GM23248 (cell line): ENCODE results near the gene MTRR. TPM values are rescaled to one million over a fixed set of nuclear protein-coding genes. Genes with fewer than 3 reads are reported as not detected.

Experiments used
- DNase-seq: peaks from one replicate; pipeline ENCODE4 v3.0.0-alpha.2; 2015
- H2AFZ ChIP-seq: fragments of 200-600 bp; sonication (generic); 2 replicates; pipeline ENCODE4 v1.6.1; 2016; ENCODE audit warnings: antibody characterized with exemption
- H3F3A ChIP-seq: fragments of 200-600 bp; sonication (generic); 2 replicates; pipeline ENCODE4 v1.6.1; 2016; ENCODE audit warnings: mild to moderate bottlenecking, antibody characterized with exemption, mixed run types; ENCODE audit not compliant: insufficient read depth
- H3K27ac ChIP-seq: fragments of 200-600 bp; sonication (generic); 2 replicates; pipeline ENCODE4 v1.5.1; 2016; ENCODE audit warnings: mild to moderate bottlenecking
- H3K27me3 ChIP-seq: fragments of 200-600 bp; sonication (generic); replicated peaks from 2 replicates; pipeline ENCODE4 v1.6.1; 2016; ENCODE audit warnings: mild to moderate bottlenecking; ENCODE audit not compliant: insufficient read depth
- H3K36me3 ChIP-seq: fragments of 200-600 bp; sonication (generic); 2 replicates; pipeline ENCODE4 v1.6.1; 2016; ENCODE audit warnings: low read depth, mild to moderate bottlenecking
- H3K4me1 ChIP-seq: fragments of 200-600 bp; sonication (generic); 2 replicates; pipeline ENCODE4 v1.6.1; 2016; ENCODE audit warnings: mild to moderate bottlenecking; ENCODE audit not compliant: insufficient read depth
- H3K4me2 ChIP-seq: fragments of 200-600 bp; sonication (generic); one replicate; pipeline ENCODE4 v1.6.1; 2016; ENCODE audit warnings: mild to moderate bottlenecking; ENCODE audit not compliant: unreplicated experiment
- H3K4me3 ChIP-seq: fragments of 200-600 bp; sonication (generic); 2 replicates; pipeline ENCODE4 v1.5.1; 2016; ENCODE audit warnings: mild to moderate bottlenecking
- H3K79me2 ChIP-seq: fragments of 200-600 bp; sonication (generic); 2 replicates; pipeline ENCODE4 v1.6.1; 2016; ENCODE audit warnings: mild to moderate bottlenecking; ENCODE audit not compliant: insufficient read depth
- H3K9ac ChIP-seq: fragments of 200-600 bp; sonication (generic); 2 replicates; pipeline ENCODE4 v1.6.1; 2016; ENCODE audit warnings: mild to moderate bottlenecking
- H3K9me2 ChIP-seq: fragments of 200-600 bp; sonication (generic); 2 replicates; pipeline ENCODE4 v1.6.1; 2016; ENCODE audit warnings: mixed run types, mild to moderate bottlenecking, moderate library complexity; ENCODE audit not compliant: insufficient read depth
- H3K9me3 ChIP-seq: fragments of 200-600 bp; sonication (generic); one replicate; pipeline ENCODE4 v1.6.1; 2017; ENCODE audit warnings: low read depth
- H4K20me1 ChIP-seq: fragments of 200-600 bp; sonication (generic); 2 replicates; pipeline ENCODE4 v1.6.0; 2016; ENCODE audit not compliant: insufficient read depth
- EZH2 ChIP-seq: fragments of 200-600 bp; sonication (generic); IDR thresholded peaks from 2 replicates; pipeline ENCODE4 v1.6.1; 2018; ENCODE audit warnings: antibody characterized with exemption, mild to moderate bottlenecking; ENCODE audit not compliant: insufficient read depth, poor library complexity, severe bottlenecking
- EZH2phosphoT487 ChIP-seq: fragments of 200-600 bp; sonication (generic); IDR thresholded peaks from 2 replicates; pipeline ENCODE4 v1.6.1; 2018; ENCODE audit warnings: antibody characterized with exemption, moderate library complexity, mild to moderate bottlenecking, low read depth; ENCODE audit not compliant: insufficient read depth
- WGBS, 2 experiments: methylation state at CpG; one replicate each; pipeline ENCODE4 v1.1.6; 2015 to 2017; ENCODE audit warnings: low lambda C conversion rate in 2 of 2, low coverage in 1 of 2; ENCODE audit errors: missing lambda C conversion rate in 2 of 2; 5-methylcytosine and 5-hydroxymethylcytosine counted together
- in situ Hi-C: fragments of 300-500 bp; cut with MboI; formaldehyde crosslinking; loops from 2 replicates; pipeline ENCODE4 v1.15.0; 2020
- polyA plus RNA-seq: library from polyadenylated mRNA; unstranded; fragments of >200 nt; fragmentation: Nextera tagmentation; extraction: Ambion mirVana; gene quantifications from 2 replicates; pipeline ENCODE4 v1.2.1, GENCODE V29; 2016
- total RNA-seq: library from RNA; depleted of rRNA; stranded (reverse); fragments of >200 nt; shearing (Covaris generic); gene quantifications from 2 replicates; pipeline ENCODE4 v1.2.3, GENCODE V29; 2014; rRNA removed

Gene MTRR
- total and polyA plus RNA-seq, 2 experiments from 2014 or later: 27.6 to 29.3 TPM

DNA sequence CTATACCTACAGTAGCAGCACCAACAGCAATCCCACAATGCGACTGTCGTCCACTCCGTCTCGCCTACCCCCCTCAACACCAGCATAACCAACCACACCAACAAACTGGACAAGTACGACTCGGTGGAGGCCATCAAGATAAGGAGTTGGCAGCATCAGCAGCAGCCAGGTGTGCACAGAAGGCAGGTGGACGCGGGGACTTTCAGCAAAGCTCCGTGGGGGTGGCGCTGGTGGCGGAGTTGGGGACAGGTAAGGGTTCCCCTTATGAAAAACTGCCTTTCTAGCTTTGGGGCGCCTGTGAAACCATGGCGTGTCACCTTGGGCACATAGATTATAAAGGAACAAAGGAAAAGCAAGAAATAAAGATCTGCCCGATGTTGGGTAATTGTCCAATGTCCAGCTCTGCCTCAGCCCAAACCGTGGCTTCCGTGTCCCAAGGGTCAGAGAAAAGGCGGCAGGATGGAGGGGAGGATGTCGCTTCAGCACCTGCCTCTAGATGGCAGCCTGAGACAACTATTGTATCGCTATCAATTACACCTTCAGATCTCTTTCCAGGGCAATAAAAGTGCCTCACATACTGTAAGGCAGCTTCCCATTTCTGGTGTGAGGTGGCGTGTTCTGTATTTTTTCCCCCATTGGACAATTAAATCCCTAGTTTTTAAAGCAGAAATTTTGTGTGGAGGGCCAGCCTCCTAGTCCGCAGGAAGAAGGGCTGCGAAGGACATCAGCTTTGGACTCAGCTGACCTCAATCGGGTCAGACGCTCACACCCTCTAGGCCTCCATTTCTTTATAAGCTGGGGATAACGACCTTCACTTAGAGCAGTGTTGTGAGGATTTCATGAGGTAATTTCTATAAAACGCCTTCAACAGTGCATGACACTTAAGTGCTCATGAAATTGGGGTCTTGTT lies 58.8 kb downstream of the MTRR start:
- H3K79me2 ChIP-seq: no peaks in the 10 kb centered on the region
- peak; percentile 76 for DNase-seq
- no peak overlapping the region for H2AFZ ChIP-seq
- TF ChIP-seq EZH2phosphoT487 (no peak), EZH2 (no peak)
- in situ Hi-C loops: no loop called here
- H3K4me3 ChIP-seq: no peak overlapping the region
- no peak overlapping the region for H3K27ac ChIP-seq
- H3F3A ChIP-seq: peaks cover 22% of the 10 kb centered on the region
- H3K9me3 ChIP-seq: no peaks in the 10 kb centered on the region
- peaks cover 17% of the 10 kb centered on the region for H3K4me1 ChIP-seq
- no peaks in the 10 kb centered on the region for H3K9me2 ChIP-seq
- 40 to 43% methylated on average over 26 of the region's 26 CpGs for WGBS, 2 experiments
- no peaks in the 10 kb centered on the region for H3K36me3 ChIP-seq
- no peak overlapping the region for H3K9ac ChIP-seq
- H4K20me1 ChIP-seq: no peaks in the 10 kb centered on the region
- H3K27me3 ChIP-seq: 0 out of 2 replicates have a peak, but pooled peaks cover 4% of the 10 kb centered on the region
- no peak overlapping the region for H3K4me2 ChIP-seq

DNA sequence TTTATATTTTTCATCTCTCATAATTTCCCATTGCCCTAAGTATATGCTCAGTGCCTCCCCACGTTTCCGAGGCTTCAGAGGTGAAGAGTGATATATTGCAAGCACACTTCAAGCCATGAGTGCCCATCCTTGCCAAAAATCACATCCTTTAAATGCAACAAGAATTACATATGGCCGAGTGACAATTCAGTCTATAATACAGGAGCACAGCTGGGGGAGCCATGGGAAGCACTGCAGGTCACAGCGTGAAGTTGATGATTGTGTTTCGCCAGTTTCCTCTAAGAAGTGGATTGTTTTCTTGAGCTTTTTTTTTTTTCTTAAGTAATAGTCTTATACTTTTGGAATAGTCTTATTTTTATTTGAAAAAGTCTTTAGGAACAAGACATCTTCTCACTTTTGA lies 61.1 kb downstream of the MTRR start:
- H3K79me2 ChIP-seq: no peaks in the 10 kb centered on the region
- peaks cover 18% of the 10 kb centered on the region for H3F3A ChIP-seq
- H3K27me3 ChIP-seq: 0 out of 2 replicates have a peak, but pooled peaks cover 8% of the 10 kb centered on the region
- H3K9ac ChIP-seq: no peak overlapping the region
- WGBS, 2 experiments: 15 to 20% methylated on average over 5 of the region's 5 CpGs
- no peak for TF ChIP-seq EZH2
- in situ Hi-C loops: no loop called here
- H3K4me1 ChIP-seq: peaks cover 17% of the 10 kb centered on the region
- no peak overlapping the region for H3K4me3 ChIP-seq
- no peaks in the 10 kb centered on the region for H3K9me3 ChIP-seq
- no peaks in the 10 kb centered on the region for H3K9me2 ChIP-seq
- H2AFZ ChIP-seq: no peak overlapping the region
- H3K4me2 ChIP-seq: no peak overlapping the region
- H4K20me1 ChIP-seq: no peaks in the 10 kb centered on the region
- no peaks in the 10 kb centered on the region for H3K36me3 ChIP-seq
- H3K27ac ChIP-seq: no peak overlapping the region
- no peak for DNase-seq

DNA sequence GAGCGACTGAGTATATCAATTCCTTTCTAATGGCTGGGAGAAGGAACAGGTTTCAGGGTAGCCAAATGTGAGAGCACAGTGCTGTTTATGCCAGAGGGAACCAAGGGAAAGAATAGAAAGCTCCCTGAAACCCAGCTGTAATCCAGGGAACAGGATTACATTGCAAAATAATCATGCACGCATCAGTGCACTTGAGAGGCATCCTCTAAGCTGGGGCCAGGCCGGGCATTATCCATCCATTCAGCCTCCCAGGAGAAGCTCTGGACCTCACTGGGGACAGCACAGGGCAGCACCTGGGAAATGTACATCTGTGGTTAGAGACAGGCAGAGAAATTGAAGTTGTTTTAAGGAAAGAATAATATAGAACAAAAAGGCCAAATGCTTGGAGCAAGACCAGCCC lies 72.7 kb downstream of the MTRR start:
- Histone ChIP-seq H4K20me1 (no peaks in the 10 kb centered on the region), H3K9me3 (no peaks in the 10 kb centered on the region), H3K27ac (no peak overlapping the region), H3K9ac (no peak overlapping the region), H3K36me3 (no peaks in the 10 kb centered on the region), H3K79me2 (no peaks in the 10 kb centered on the region), H3K4me1 (no peaks in the 10 kb centered on the region), H3F3A (no peaks in the 10 kb centered on the region), H3K4me2 (no peak overlapping the region), H3K27me3 (peaks cover 35% of the 10 kb centered on the region), H3K9me2 (no peaks in the 10 kb centered on the region), H2AFZ (no peak overlapping the region), H3K4me3 (no peak overlapping the region)
- WGBS, 2 experiments: 9 to 11% methylated on average over 3 of the region's 3 CpGs
- in situ Hi-C loops: no loop called here
- no peak for DNase-seq
- TF ChIP-seq EZH2phosphoT487 (no peak), EZH2 (no peak)

DNA sequence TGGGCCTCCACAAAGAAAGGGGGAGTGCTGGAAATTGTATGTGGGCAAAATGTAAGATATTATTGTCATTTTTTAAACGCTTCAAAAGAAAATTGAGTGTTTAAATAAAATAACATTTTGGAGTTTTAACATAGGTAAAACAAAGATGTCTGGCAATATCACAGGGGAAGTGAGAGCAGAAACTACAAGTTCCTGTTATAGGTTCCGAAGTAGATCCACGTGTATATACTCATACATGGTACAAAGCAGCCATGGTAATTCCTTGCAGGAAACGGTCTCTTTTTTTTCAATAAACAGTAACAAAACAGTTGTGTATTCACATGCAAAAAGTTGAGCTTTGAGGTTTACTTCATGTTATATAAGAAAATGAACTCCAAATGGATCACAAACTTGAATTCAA lies 78.4 kb downstream of the MTRR start:
- Histone ChIP-seq H3K9ac (no peak overlapping the region), H3K9me3 (no peaks in the 10 kb centered on the region), H3K27me3 (peaks cover 15% of the 10 kb centered on the region; the same call in 1 of the 2 replicates), H3K9me2 (no peaks in the 10 kb centered on the region), H3K79me2 (no peaks in the 10 kb centered on the region), H3K4me1 (no peaks in the 10 kb centered on the region), H2AFZ (no peak overlapping the region), H4K20me1 (no peaks in the 10 kb centered on the region), H3K4me2 (no peak overlapping the region), H3K27ac (no peak overlapping the region), H3K36me3 (no peaks in the 10 kb centered on the region), H3K4me3 (no peak overlapping the region), H3F3A (no peaks in the 10 kb centered on the region)
- DNase-seq: no peak
- in situ Hi-C loops: no loop called here
- TF ChIP-seq EZH2 (no peak), EZH2phosphoT487 (no peak)
- WGBS, 2 experiments: 32 to 35% methylated on average over 4 of the region's 4 CpGs

Other genes starting within 250 kb of the MTRR start
- 0.32 TPM in 1 of 2 replicates, not detected in the other for gene CFAP90, start 18.0 kb upstream of the MTRR start, total RNA-seq
- gene CFAP90, start 18.0 kb upstream of the MTRR start, polyA plus RNA-seq: 0.10 and 0.19 TPM in 2 replicates
- 9.3 and 23.9 TPM in 2 replicates for gene FASTKD3, start 117 bp upstream of the MTRR start, total RNA-seq
- gene FASTKD3, start 117 bp upstream of the MTRR start, polyA plus RNA-seq: 9.1 and 10.6 TPM in 2 replicates